Body of pancreas (tissue), 4 donors: ENCODE results near the gene TCEANC2.

Source experiments
- CTCF ChIP-seq, 7 experiments: fragments of 450-650 bp in 4 of 7; fragments of 200-600 bp in 3 of 7; sonication (generic) in 3 of 7; IDR thresholded peaks; one replicate each; pipeline ENCODE4 v1.5.1; 2016 to 2019; ENCODE audit warnings: antibody characterized with exemption in 7 of 7
- POLR2A ChIP-seq, 3 donors: fragments of 450-650 bp; IDR thresholded peaks; one replicate each; pipeline ENCODE4 v1.6.1; 2016; ENCODE audit warnings: antibody characterized with exemption in 3 of 3, mild to moderate bottlenecking in 2 of 3

DNA sequence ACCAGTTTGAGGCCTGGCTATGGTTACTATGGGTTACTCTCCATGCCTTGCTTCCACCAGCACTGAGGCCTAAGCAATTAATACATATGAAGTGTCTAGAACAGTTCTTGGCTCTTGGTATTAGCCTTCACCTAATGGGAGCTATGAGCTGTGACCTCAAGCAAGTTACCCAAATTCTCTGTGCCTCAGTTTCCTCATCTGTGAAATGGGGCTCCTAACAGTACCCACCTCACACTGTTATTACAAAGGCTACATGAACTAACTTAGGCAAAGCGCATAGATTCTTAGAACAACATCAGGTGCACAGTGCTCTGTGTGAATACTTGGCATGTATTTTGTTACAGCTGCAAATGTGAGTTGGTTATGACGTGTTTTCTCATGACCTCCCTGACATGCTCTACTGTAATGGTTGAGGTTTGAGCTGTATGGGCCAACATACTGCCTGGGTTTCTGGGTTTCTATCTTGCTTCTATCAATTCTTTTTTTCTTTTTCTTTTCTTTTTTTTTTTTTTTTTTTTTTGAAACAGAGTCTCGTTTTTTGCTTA is 72.9 kb downstream of the TCEANC2 start:
- TF ChIP-seq CTCF (IDR thresholded peaks at IDR 0.05), result no peak
- TF ChIP-seq POLR2A (IDR thresholded peaks at IDR 0.05), result no peak
